ENCODE measurements around the gene RSPO3. TPM values are rescaled to one million over a fixed set of nuclear protein-coding genes. Genes with fewer than 3 reads are reported as not detected.

RSPO3 gene
- total and polyA plus RNA-seq, 2 of the 4 experiments (the other 2 are of a cell fraction): not detected

DNA sequence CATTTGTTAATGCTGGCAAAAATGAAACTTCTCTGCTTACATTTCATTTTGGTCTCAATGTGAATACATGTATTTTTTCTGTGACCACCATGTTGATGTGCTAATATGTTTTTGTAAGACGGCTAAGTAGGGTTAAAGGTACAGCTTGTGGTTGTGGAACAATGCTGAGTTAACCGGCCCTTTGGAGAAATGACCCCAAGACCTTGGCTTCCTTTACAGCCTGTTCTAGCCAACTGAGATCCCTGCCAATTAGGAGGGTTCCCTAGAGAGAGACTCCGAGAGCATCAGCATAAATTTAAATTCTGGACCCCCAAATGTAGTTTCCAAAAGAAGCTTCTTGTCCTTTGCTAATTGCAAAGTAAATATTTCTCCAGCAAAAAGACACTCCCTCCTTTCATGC lies 44.4 kb downstream of the RSPO3 start:
- Histone ChIP-seq H3K14ac (replicated peaks; ENCODE audit: low read depth, low read length) (no peak overlapping the region), H3K4me2 (ENCODE audit: low read depth, low read length) (no peak overlapping the region), H3K36me3 (ENCODE audit: control insufficient read depth, insufficient read depth, low read length) (no peaks in the 10 kb centered on the region), H2BK120ac (ENCODE audit: low read depth, low read length) (no peak overlapping the region), H2AK9ac (replicated peaks; ENCODE audit: low read depth, low read length, poor library complexity) (no peak overlapping the region), H3K9me3 (ENCODE audit: control insufficient read depth, insufficient read depth, low read length) (no peaks in the 10 kb centered on the region; the same call in 1 of the 2 replicates), H3K4me1 (ENCODE audit: control insufficient read depth, insufficient read depth, low read length) (no peaks in the 10 kb centered on the region), H4K5ac (ENCODE audit: low read depth, low read length) (no peak overlapping the region), H3K79me1 (ENCODE audit: low read depth in 1 of 2, low read length in 2 of 2) (no peaks in the 10 kb centered on the region), H4K8ac (ENCODE audit: low read depth in 2 of 2, low read length in 2 of 2) (no peak overlapping the region), H3K4me3 (ENCODE audit: insufficient read depth, low read depth, low read length) (no peak overlapping the region), H3K56ac (ENCODE audit: extremely low read depth, insufficient read depth, low read length) (no peak overlapping the region), H3K18ac (ENCODE audit: low read depth, low read length) (no peak overlapping the region), H2BK15ac (ENCODE audit: low read depth, low read length) (no peak overlapping the region), H3K4ac (ENCODE audit: low read depth, low read length) (no peak overlapping the region), H3K9me1 (ENCODE audit: insufficient read depth, low read length) (no peaks in the 10 kb centered on the region), H2BK5ac (ENCODE audit: low read depth, low read length, poor library complexity, severe bottlenecking) (no peak overlapping the region), H3K9ac (ENCODE audit: low read depth, low read length) (no peak overlapping the region), H2BK20ac (ENCODE audit: low read depth, low read length) (no peak overlapping the region), H4K20me1 (ENCODE audit: insufficient read depth, low read length) (no peaks in the 10 kb centered on the region), H3K23ac (ENCODE audit: low read depth, low read length) (no peak overlapping the region), H4K91ac (ENCODE audit: insufficient read depth, low read depth, low read length) (no peak overlapping the region), H2AK5ac (ENCODE audit: low read depth, low read length) (no peak overlapping the region), H3K27me3 (ENCODE audit: control insufficient read depth, insufficient read depth, low read length) (peaks cover 6% of the 10 kb centered on the region), H2AFZ (replicated peaks; ENCODE audit: low read length, poor library complexity) (no peak overlapping the region), H3K27ac (ENCODE audit: insufficient read depth, low read length) (no peak overlapping the region)
- no CpG with 5 or more reads among the region's 3 CpGs for WGBS, 2 experiments (ENCODE audit: extremely low coverage in 2 of 2, insufficient read length in 1 of 2)
- intact Hi-C loops (cut with micrococcal nuclease): no loop called here
- ATAC-seq (ENCODE audit: low read depth) (no peak), DNase-seq (no peak)
- POLR2A ChIA-PET (ENCODE audit: unreplicated experiment): no interaction called here
- CTCF ChIA-PET: no interaction called here
- no peak for TF ChIP-seq RAD21 (IDR thresholded peaks at IDR 0.05; ENCODE audit: low read length)
- TF ChIP-seq RCOR1 (IDR thresholded peaks at IDR 0.05; ENCODE audit: insufficient replicate concordance, low read length): no peak
- TF ChIP-seq CEBPB (IDR thresholded peaks at IDR 0.05; ENCODE audit: low read depth, low read length): no peak
- BruUV-seq (replicated peaks): no TSS peak
- dilution Hi-C loops (cut with HindIII; ENCODE audit: low sequenced_read_pairs, unreplicated experiment): no loop called here
- in situ Hi-C loops (cut with MboI; ENCODE audit: low sequenced_read_pairs): no loop called here

Data from IMR-90 (cell line).